Putamen (tissue), 1 donor: ENCODE measurements around the gene XPO4.
"Not testable (repeated sequence)": the region's sequence is repeated elsewhere in the genome, so short reads cannot be mapped to it uniquely, and the experiment has no call there.

ENCODE experiments used
- DNase-seq: peaks from one replicate; pipeline ENCODE4 v3.0.0-alpha.2; 2016; ENCODE audit warnings: low spot score

XPO4 gene

GRCh38 chr13:20787180-20787579 lies 115.4 kb downstream of the XPO4 start:
- no peak for DNase-seq

- no peak for DNase-seq
Measured at GRCh38 chr13:20782116-20782708, 120.3 kb downstream of the XPO4 start.

- DNase-seq, result no peak
Measured at GRCh38 chr13:20780317-20780716, 122.2 kb downstream of the XPO4 start.

- no peak for DNase-seq
Measured at GRCh38 chr13:20779405-20779804, 123.1 kb downstream of the XPO4 start.

- no peak for DNase-seq
Measured at GRCh38 chr13:20778311-20778710, 124.2 kb downstream of the XPO4 start.

GRCh38 chr13:20776751-20777150 lies 125.8 kb downstream of the XPO4 start:
- no peak for DNase-seq

GRCh38 chr13:20775961-20776360 lies 126.6 kb downstream of the XPO4 start:
- DNase-seq, result no peak

GRCh38 chr13:20774746-20775145 lies 127.8 kb downstream of the XPO4 start:
- DNase-seq, result no peak

- peak; percentile 91 for DNase-seq
Measured at GRCh38 chr13:20773194-20774080, 129.1 kb downstream of the XPO4 start, which contains the start of gene EEF1AKMT1. Gene EEF1AKMT1, minus strand, starts transcription at chr13:20773961. Its CDS starts 16,363 bp downstream, at chr13:20757598.

GRCh38 chr13:20772401-20773131 lies 130.0 kb downstream of the XPO4 start:
- DNase-seq, result no peak

- DNase-seq, result no peak
Measured at GRCh38 chr13:20769834-20770233, 132.7 kb downstream of the XPO4 start.

GRCh38 chr13:20769091-20769490 lies 133.5 kb downstream of the XPO4 start:
- no peak for DNase-seq

- no peak for DNase-seq
Measured at GRCh38 chr13:20767309-20767943, 135.1 kb downstream of the XPO4 start.

- no peak for DNase-seq
Measured at GRCh38 chr13:20760872-20761271, 141.7 kb downstream of the XPO4 start.

- DNase-seq, result no peak
Measured at GRCh38 chr13:20754009-20754408, 148.5 kb downstream of the XPO4 start.

- DNase-seq, result no peak
Measured at GRCh38 chr13:20749377-20749776, 153.2 kb downstream of the XPO4 start.

GRCh38 chr13:20743830-20744404 lies 158.6 kb downstream of the XPO4 start:
- DNase-seq, result not testable (repeated sequence)

GRCh38 chr13:20740021-20740420 lies 162.5 kb downstream of the XPO4 start:
- DNase-seq, result no peak

GRCh38 chr13:20738616-20739015 lies 163.9 kb downstream of the XPO4 start:
- no peak for DNase-seq

GRCh38 chr13:20729633-20730585 lies 172.6 kb downstream of the XPO4 start:
- DNase-seq, result no peak
